Endodermal cell (in vitro differentiated cells): ENCODE measurements around the gene CNOT1. TPM values are rescaled to one million over a fixed set of nuclear protein-coding genes. Genes with fewer than 3 reads are reported as not detected.
A peak's percentile ranks its signal among the peaks of the same experiment; 100 is the strongest.
"Not testable (repeated sequence)": the region's sequence is repeated elsewhere in the genome, so short reads cannot be mapped to it uniquely, and the experiment has no call there.

ENCODE experiments used
- DNase-seq: peaks from one replicate; pipeline ENCODE4 v3.0.0-alpha.2; 2017
- H3K27ac ChIP-seq: 2 replicates; pipeline ENCODE4 v1.5.1; 2013; ENCODE audit warnings: mild to moderate bottlenecking, low read depth, low read length, moderate library complexity
- H3K27me3 ChIP-seq: 2 replicates; pipeline ENCODE4 v1.6.1; 2013; ENCODE audit warnings: mild to moderate bottlenecking, low read length, moderate library complexity; ENCODE audit not compliant: insufficient read depth, control insufficient read depth, poor library complexity, severe bottlenecking
- H3K36me3 ChIP-seq: 2 replicates; pipeline ENCODE4 v1.7.0; 2013; ENCODE audit warnings: mild to moderate bottlenecking, low read length, moderate library complexity; ENCODE audit not compliant: control insufficient read depth, insufficient read depth
- H3K4me1 ChIP-seq: one replicate; pipeline ENCODE4 v1.7.0; 2013; ENCODE audit warnings: low read length; ENCODE audit not compliant: control insufficient read depth, insufficient read depth
- H3K4me3 ChIP-seq: 2 replicates; pipeline ENCODE4 v1.5.1; 2013; ENCODE audit warnings: mild to moderate bottlenecking, low read length, moderate library complexity
- H3K9ac ChIP-seq: 2 replicates; pipeline ENCODE4 v1.6.1; 2013; ENCODE audit warnings: mild to moderate bottlenecking, low read length, moderate library complexity; ENCODE audit not compliant: poor library complexity, severe bottlenecking; ENCODE audit errors: extremely low read depth
- H3K9me3 ChIP-seq: 2 replicates; pipeline ENCODE4 v1.6.1; 2013; ENCODE audit warnings: mild to moderate bottlenecking, low read length, moderate library complexity; ENCODE audit not compliant: control insufficient read depth
- H3K27ac Mint-ChIP-seq: 2 replicates; pipeline ENCODE4 v1.8.0; 2020; ENCODE audit warnings: mixed read lengths
- H3K27me3 Mint-ChIP-seq: 2 replicates; pipeline ENCODE4 v1.8.0; 2021; ENCODE audit warnings: mild to moderate bottlenecking, mixed read lengths; ENCODE audit not compliant: insufficient read depth
- H3K36me3 Mint-ChIP-seq: 2 replicates; pipeline ENCODE4 v1.8.0; 2020; ENCODE audit warnings: low read depth, mixed read lengths
- H3K4me1 Mint-ChIP-seq: 2 replicates; pipeline ENCODE4 v1.8.0; 2020; ENCODE audit warnings: mixed read lengths
- H3K4me3 Mint-ChIP-seq: 2 replicates; pipeline ENCODE4 v1.8.0; 2020; ENCODE audit warnings: mild to moderate bottlenecking, moderate library complexity, mixed read lengths
- H3K9me3 Mint-ChIP-seq: 2 replicates; pipeline ENCODE4 v1.8.0; 2020; ENCODE audit warnings: mild to moderate bottlenecking, mixed read lengths
- CTCF ChIP-seq: fragments of 200-600 bp; sonication (generic); conservative IDR thresholded peaks from 2 replicates; pipeline ENCODE4 v1.5.0; 2021; ENCODE audit warnings: antibody characterized with exemption, mild to moderate bottlenecking
- WGBS, 2 experiments: methylation state at CpG; one replicate each; pipeline versions ENCODE4 v1.1.5 to v1.1.7; 2013; ENCODE audit warnings: missing lambda C conversion rate in 2 of 2, mixed read lengths in 1 of 2; ENCODE audit not compliant: insufficient coverage in 1 of 2, insufficient read length in 1 of 2; 5-methylcytosine and 5-hydroxymethylcytosine counted together
- total RNA-seq, 2 donors: library from RNA; stranded (reverse); fragmentation: NEBNext Ultra II Directional in 1 of 2; extraction: Animal tissue kit (Norgen Biotek cat#: 25700) in 1 of 2; gene quantifications; 2 replicates in 1 of 2; 3 replicates in 1 of 2; pipeline ENCODE4 v1.2.1, GENCODE V29; 2021

CNOT1 gene
- total RNA-seq, 2 donors from 2014 or later: 253 to 263 TPM

GRCh38 chr16:58639836-58640235 is 10.2 kb upstream of the CNOT1 start:
- Histone ChIP-seq H3K4me1 (no peaks in the 10 kb centered on the region), H3K27ac (no peak overlapping the region), H3K9ac (no peak overlapping the region), H3K36me3 (no peaks in the 10 kb centered on the region), H3K27me3 (no peaks in the 10 kb centered on the region), H3K4me3 (no peak overlapping the region), H3K9me3 (no peaks in the 10 kb centered on the region)
- 94 to 96% methylated on average over 8 of the region's 8 CpGs for WGBS, 2 experiments
- H3K27ac Mint-ChIP-seq: no peak overlapping the region
- no peak overlapping the region for H3K4me3 Mint-ChIP-seq
- TF ChIP-seq CTCF: no peak
- DNase-seq: no peak
- H3K36me3 Mint-ChIP-seq: no peaks in the 10 kb centered on the region
- peaks cover 8% of the 10 kb centered on the region for H3K4me1 Mint-ChIP-seq
- H3K9me3 Mint-ChIP-seq: no peaks in the 10 kb centered on the region
- H3K27me3 Mint-ChIP-seq: no peaks in the 10 kb centered on the region

GRCh38 chr16:58639230-58639629 is 9.6 kb upstream of the CNOT1 start:
- H3K27ac ChIP-seq: no peak overlapping the region
- H3K36me3 Mint-ChIP-seq: no peaks in the 10 kb centered on the region
- no peak overlapping the region for H3K9ac ChIP-seq
- no peak overlapping the region for H3K4me3 Mint-ChIP-seq
- H3K9me3 Mint-ChIP-seq: no peaks in the 10 kb centered on the region
- WGBS, 2 experiments: 69 to 78% methylated on average over 2 to 3 of the region's 4 CpGs
- peaks cover 14% of the 10 kb centered on the region for H3K4me1 Mint-ChIP-seq
- H3K36me3 ChIP-seq: no peaks in the 10 kb centered on the region
- H3K4me3 ChIP-seq: no peak overlapping the region
- no peak for DNase-seq
- H3K27ac Mint-ChIP-seq: no peak overlapping the region
- H3K27me3 ChIP-seq: no peaks in the 10 kb centered on the region
- TF ChIP-seq CTCF: no peak
- no peaks in the 10 kb centered on the region for H3K4me1 ChIP-seq
- no peaks in the 10 kb centered on the region for H3K9me3 ChIP-seq
- H3K27me3 Mint-ChIP-seq: no peaks in the 10 kb centered on the region

GRCh38 chr16:58638148-58639036 is 8.8 kb upstream of the CNOT1 start:
- Mint-ChIP-seq H3K4me3 (no peak overlapping the region), H3K27me3 (no peaks in the 10 kb centered on the region), H3K27ac (peak overlapping the region; percentile 44), H3K4me1 (peaks cover 16% of the 10 kb centered on the region), H3K9me3 (no peaks in the 10 kb centered on the region), H3K36me3 (no peaks in the 10 kb centered on the region)
- WGBS, 2 experiments: 77 to 82% methylated on average over 7 to 8 of the region's 8 CpGs
- no peak overlapping the region for H3K9ac ChIP-seq
- DNase-seq: peak; percentile 83
- H3K36me3 ChIP-seq: no peaks in the 10 kb centered on the region
- no peak overlapping the region for H3K4me3 ChIP-seq
- H3K27ac ChIP-seq: no peak overlapping the region
- no peaks in the 10 kb centered on the region for H3K4me1 ChIP-seq
- H3K9me3 ChIP-seq: no peaks in the 10 kb centered on the region
- TF ChIP-seq CTCF: peak; percentile 63
- H3K27me3 ChIP-seq: no peaks in the 10 kb centered on the region

- H3K4me3 ChIP-seq, H3K27ac Mint-ChIP-seq, H3K27me3 Mint-ChIP-seq, H3K9ac ChIP-seq, H3K4me1 ChIP-seq, H3K36me3 Mint-ChIP-seq, H3K36me3 ChIP-seq, H3K27me3 ChIP-seq, H3K9me3 ChIP-seq, DNase-seq, H3K4me3 Mint-ChIP-seq, H3K9me3 Mint-ChIP-seq, H3K27ac ChIP-seq: not testable (repeated sequence)
- peaks cover 16% of the 10 kb centered on the region for H3K4me1 Mint-ChIP-seq
- 88 to 91% methylated on average over 4 of the region's 6 CpGs for WGBS, 2 experiments
These were observed 7.4 kb upstream of the CNOT1 start for GRCh38 chr16:58637021-58637420.
